ENCODE results near the gene MRGPRF.

The MRGPRF gene

GRCh38 chr11:68965901-68966853 is 46.9 kb downstream of the MRGPRF start:
- H3K9me3 ChIP-seq (ENCODE audit: severe bottlenecking): no peaks in the 10 kb centered on the region
- H3K36me3 ChIP-seq: no peaks in the 10 kb centered on the region
- TF ChIP-seq CTCF (IDR thresholded peaks at IDR 0.05; ENCODE audit: low read depth, low read length): no peak
- no peaks in the 10 kb centered on the region for H3K27me3 ChIP-seq (ENCODE audit: insufficient read depth, low read depth, severe bottlenecking)
- H3K4me3 ChIP-seq (ENCODE audit: low read depth, low read length): no peak overlapping the region
- peak; percentile 35 for DNase-seq
- H3K27ac ChIP-seq: no peak overlapping the region

GRCh38 chr11:68963779-68964178 is 49.3 kb downstream of the MRGPRF start:
- H3K4me3 ChIP-seq (ENCODE audit: low read depth, low read length): no peak overlapping the region
- TF ChIP-seq CTCF (IDR thresholded peaks at IDR 0.05; ENCODE audit: low read depth, low read length): no peak
- no peaks in the 10 kb centered on the region for H3K9me3 ChIP-seq (ENCODE audit: severe bottlenecking)
- H3K36me3 ChIP-seq: no peaks in the 10 kb centered on the region
- no peak overlapping the region for H3K27ac ChIP-seq
- no peak for DNase-seq
- H3K27me3 ChIP-seq (ENCODE audit: insufficient read depth, low read depth, severe bottlenecking): no peaks in the 10 kb centered on the region

GRCh38 chr11:68962527-68963250 is 50.4 kb downstream of the MRGPRF start:
- no peak overlapping the region for H3K27ac ChIP-seq
- no peak for TF ChIP-seq CTCF (IDR thresholded peaks at IDR 0.05; ENCODE audit: low read depth, low read length)
- DNase-seq: no peak
- H3K4me3 ChIP-seq (ENCODE audit: low read depth, low read length): no peak overlapping the region
- no peaks in the 10 kb centered on the region for H3K27me3 ChIP-seq (ENCODE audit: insufficient read depth, low read depth, severe bottlenecking)
- no peaks in the 10 kb centered on the region for H3K36me3 ChIP-seq
- H3K9me3 ChIP-seq (ENCODE audit: severe bottlenecking): no peaks in the 10 kb centered on the region

GRCh38 chr11:68961245-68961644 is 51.8 kb downstream of the MRGPRF start:
- Histone ChIP-seq H3K27me3 (ENCODE audit: insufficient read depth, low read depth, severe bottlenecking) (no peaks in the 10 kb centered on the region), H3K4me3 (ENCODE audit: low read depth, low read length) (no peak overlapping the region), H3K36me3 (no peaks in the 10 kb centered on the region), H3K9me3 (ENCODE audit: severe bottlenecking) (no peaks in the 10 kb centered on the region), H3K27ac (peak overlapping the region; percentile 53; the same call in 1 of the 2 replicates)
- no peak for TF ChIP-seq CTCF (IDR thresholded peaks at IDR 0.05; ENCODE audit: low read depth, low read length)
- no peak for DNase-seq

GRCh38 chr11:68960294-68961071 is 52.6 kb downstream of the MRGPRF start:
- Histone ChIP-seq H3K36me3 (no peaks in the 10 kb centered on the region), H3K4me3 (ENCODE audit: low read depth, low read length) (no peak overlapping the region), H3K9me3 (ENCODE audit: severe bottlenecking) (no peaks in the 10 kb centered on the region), H3K27ac (peak overlapping the region; percentile 53), H3K27me3 (ENCODE audit: insufficient read depth, low read depth, severe bottlenecking) (no peaks in the 10 kb centered on the region)
- DNase-seq: no peak
- no peak for TF ChIP-seq CTCF (IDR thresholded peaks at IDR 0.05; ENCODE audit: low read depth, low read length)

Measured in WERI-Rb-1 (cell line).